ENCODE results near the gene ACADVL. TPM values are rescaled to one million over a fixed set of nuclear protein-coding genes. Genes with fewer than 3 reads are reported as not detected.

Gene ACADVL
- total RNA-seq, 1 donor from 2014 or later = 914 TPM

- DNase-seq (ENCODE audit: low spot score) = no peak
Measured at GRCh38 chr17:7191069-7191468, 28.7 kb upstream of the ACADVL start.

- no peak for DNase-seq (ENCODE audit: low spot score)
Measured at GRCh38 chr17:7191571-7192270, 28.0 kb upstream of the ACADVL start.

- no peak for DNase-seq (ENCODE audit: low spot score)
Measured at GRCh38 chr17:7192271-7192937, 27.3 kb upstream of the ACADVL start.

- DNase-seq (ENCODE audit: low spot score) = no peak
Measured at GRCh38 chr17:7195971-7196370, 23.8 kb upstream of the ACADVL start.

GRCh38 chr17:7196651-7197401 is 22.9 kb upstream of the ACADVL start:
- DNase-seq (ENCODE audit: low spot score) = no peak

GRCh38 chr17:7203391-7203790 is 16.3 kb upstream of the ACADVL start:
- no peak for DNase-seq (ENCODE audit: low spot score)

- DNase-seq (ENCODE audit: low spot score) = no peak
Measured at GRCh38 chr17:7204336-7204735, 15.4 kb upstream of the ACADVL start.

GRCh38 chr17:7204828-7205461 is 14.8 kb upstream of the ACADVL start:
- DNase-seq (ENCODE audit: low spot score) = peak; percentile 80

- DNase-seq (ENCODE audit: low spot score) = no peak
Measured at GRCh38 chr17:7205561-7205960, 14.2 kb upstream of the ACADVL start.

GRCh38 chr17:7207120-7208001 is 12.4 kb upstream of the ACADVL start:
- DNase-seq (ENCODE audit: low spot score) = no peak

GRCh38 chr17:7208027-7208571 is 11.6 kb upstream of the ACADVL start:
- no peak for DNase-seq (ENCODE audit: low spot score)

GRCh38 chr17:7208754-7209460 is 10.8 kb upstream of the ACADVL start:
- no peak for DNase-seq (ENCODE audit: low spot score)

- no peak for DNase-seq (ENCODE audit: low spot score)
Measured at GRCh38 chr17:7211491-7212273, 8.1 kb upstream of the ACADVL start.

GRCh38 chr17:7213895-7214299 is 5.8 kb upstream of the ACADVL start:
- no peak for DNase-seq (ENCODE audit: low spot score)

- peak; percentile 97 for DNase-seq (ENCODE audit: low spot score)
Measured at GRCh38 chr17:7214300-7215135, 5.2 kb upstream of the ACADVL start.

- no peak for DNase-seq (ENCODE audit: low spot score)
Measured at GRCh38 chr17:7215136-7215638, 4.6 kb upstream of the ACADVL start.

GRCh38 chr17:7215652-7216180 is 4.0 kb upstream of the ACADVL start:
- DNase-seq (ENCODE audit: low spot score) = no peak

Data from mucosa of gallbladder (tissue), 1 donor.